A172 (cell line): ENCODE measurements around the gene PROM1. TPM values are rescaled to one million over a fixed set of nuclear protein-coding genes. Genes with fewer than 3 reads are reported as not detected.

Experiments
- DNase-seq: peaks from one replicate; pipeline ENCODE4 v3.0.0-alpha.2; 2015; ENCODE audit warnings: low spot score
- total RNA-seq: library from RNA; depleted of rRNA; stranded (reverse); fragments of >200 nt; shearing (Covaris generic); gene quantifications from 2 replicates; pipeline ENCODE4 v1.2.3, GENCODE V29; 2014

The PROM1 gene
- total RNA-seq, 1 experiment from 2014 or later = 0.02 TPM

DNA sequence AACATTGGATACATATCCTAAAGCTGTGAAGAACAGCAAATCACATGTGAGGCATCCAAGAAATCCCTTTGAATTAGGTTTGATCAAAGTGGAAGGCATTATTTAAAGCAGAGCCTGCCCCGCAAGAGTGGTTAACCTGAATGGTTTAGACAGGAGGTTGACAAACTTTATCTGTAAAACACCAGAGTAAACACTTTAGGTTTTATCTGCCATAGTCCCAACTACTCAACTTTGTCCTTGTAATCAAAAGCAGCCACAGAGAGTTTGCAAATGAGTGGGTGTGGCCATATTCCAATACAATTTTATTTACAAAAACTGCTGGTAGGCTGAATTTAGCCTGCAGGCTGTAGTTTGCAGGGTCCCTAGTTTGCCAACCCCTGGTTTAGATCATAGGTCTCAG, 95.6 kb downstream of the PROM1 start:
- no peak for DNase-seq

DNA sequence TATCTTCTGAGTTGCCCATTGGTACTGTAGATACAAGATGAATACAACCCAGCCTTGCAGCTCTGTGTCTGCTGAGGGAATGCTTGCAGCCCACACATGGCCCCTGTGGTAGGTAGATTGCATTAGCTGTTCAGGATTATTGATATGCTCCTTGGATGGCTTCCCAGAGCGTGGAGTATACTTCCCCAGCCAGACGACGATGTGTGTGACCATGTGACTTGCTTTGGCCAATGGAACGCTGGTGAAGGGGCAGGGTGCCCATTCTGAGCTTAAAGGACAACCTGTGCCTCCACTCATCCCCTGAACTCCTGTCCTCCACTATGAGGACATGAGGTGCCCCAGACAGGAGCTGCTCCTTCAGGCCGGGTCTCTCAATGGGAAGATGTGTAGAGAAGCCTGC, 96.9 kb downstream of the PROM1 start:
- DNase-seq = no peak

DNA sequence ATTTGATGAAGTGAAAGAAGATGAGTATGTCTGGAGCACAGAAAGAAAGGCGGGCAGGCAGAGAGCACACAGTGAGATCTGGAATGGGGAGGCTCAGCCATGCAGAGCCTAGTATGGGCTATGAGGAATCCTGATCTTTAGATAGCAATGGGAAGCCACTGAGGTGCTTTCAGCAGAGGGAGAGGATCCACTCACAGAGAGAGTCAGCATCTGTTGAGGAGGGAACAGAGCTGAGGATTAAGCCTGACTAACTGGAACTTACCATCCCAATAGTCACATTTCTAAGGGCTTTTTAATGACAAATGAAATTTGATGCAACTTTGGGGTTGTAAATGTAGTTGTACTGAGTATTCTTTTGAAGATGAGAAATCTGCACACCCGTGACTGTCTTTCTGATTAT, 100.2 kb downstream of the PROM1 start:
- no peak for DNase-seq

DNA sequence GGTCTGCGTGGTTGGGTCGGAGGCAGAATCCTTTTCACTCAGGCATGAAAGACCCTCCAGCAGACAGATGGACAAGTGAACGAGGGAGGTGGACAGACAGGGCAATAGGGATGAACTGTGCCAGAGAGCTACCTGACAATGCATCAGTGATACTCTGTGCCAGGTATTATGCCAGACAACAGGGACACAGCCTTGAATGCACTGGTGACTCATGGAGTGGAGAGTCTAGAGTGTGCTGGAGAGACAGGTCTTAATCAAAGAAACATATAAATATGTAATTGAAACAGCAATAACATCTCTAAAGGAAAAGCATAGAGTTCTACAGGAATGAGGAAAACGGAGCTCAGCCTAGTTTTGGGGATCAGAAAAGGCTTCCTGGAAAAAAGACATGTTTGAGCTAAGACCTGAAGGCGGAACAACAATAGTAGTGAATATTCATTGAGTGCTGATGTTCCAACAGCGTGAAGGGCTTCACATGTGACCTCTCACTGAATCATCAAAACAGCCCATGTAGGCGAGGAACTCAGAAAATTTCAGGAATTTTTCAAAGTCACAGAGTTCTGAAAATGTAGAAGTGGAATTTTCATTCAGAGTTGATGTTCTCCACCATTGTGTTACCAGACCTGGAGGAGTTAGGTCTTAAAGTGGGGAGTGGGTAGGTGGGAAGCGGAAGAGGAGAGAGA, 100.8 kb downstream of the PROM1 start:
- DNase-seq = peak; percentile 28

DNA sequence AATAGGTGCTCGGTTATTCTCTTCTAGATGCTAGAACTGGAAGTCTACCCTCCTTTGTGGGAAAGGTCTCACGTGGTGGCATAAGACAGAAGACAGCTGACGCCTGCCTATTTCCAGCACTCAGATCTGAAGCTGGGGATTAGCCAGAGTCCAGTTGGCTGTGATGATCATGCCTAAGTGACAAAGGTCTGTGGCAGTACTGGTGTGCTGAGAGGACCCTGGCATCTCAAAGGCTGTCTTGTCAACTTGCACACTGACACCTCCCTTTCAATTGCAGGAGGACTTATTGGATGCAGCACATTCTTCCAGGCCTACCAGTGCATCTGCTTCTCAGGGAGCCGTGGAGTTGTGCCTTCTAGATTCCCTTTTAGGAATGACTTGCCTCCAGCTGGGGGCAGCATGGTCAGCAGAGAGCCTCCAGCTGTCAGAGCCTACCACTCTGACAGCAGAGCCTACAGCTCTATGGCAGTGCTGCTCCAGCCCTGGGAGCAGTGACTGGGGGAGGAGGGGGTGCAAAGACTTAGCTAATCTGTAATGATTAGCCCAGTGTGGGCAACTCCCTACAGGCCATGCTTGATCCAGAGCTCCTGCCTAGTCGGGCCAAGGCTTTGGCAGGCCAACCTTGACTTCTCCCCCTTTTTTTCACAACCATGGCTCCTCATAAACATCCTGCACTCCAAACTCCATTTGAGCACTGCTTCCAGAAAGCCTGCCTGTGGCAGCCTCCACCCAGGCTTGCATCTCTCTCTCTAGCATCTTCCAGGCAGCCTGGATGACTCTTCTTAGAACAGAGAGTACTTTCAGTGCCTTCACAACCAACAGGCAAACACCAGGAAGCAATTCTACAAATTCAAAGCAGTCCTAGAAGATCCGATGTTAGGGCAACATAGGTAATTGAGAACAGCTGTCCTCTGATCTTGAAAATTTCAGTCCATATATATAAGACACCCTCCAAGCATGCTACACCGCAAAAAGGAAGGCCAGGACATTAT, 107.1 kb downstream of the PROM1 start:
- DNase-seq = no peak

DNA sequence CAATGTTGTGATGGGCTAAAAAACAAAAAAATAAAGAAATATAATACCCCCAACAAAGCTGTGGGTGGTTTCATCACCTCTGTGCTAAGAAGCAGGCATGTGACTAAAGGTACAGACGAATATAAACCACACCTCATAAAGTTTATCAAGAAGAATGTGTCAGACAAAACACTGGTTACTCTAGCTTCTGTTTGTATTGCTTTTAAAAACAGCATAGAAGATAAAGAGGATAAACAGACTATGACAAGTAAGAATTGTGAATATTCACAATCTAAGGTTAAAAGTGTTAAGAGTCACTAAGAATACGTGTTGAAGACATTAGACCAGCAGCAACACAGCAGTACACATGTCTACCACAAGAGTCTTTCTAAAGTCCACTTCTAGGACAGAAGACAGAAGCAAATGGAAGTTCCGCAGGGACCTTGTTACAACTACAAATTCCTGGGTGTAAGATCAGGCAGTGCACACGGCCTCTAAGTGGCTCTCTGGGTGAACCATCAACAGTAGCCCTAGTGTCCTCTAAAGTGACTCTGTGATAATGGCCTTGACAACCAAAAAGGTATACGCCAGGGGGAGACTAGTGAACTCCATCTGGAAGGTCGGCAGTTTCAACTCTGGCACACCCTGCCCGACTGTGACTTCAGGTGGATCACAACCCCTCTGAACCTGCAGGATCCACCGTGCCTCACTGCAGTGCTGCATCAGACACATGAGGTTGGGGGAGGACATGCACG, 112.6 kb downstream of the PROM1 start:
- DNase-seq = no peak

DNA sequence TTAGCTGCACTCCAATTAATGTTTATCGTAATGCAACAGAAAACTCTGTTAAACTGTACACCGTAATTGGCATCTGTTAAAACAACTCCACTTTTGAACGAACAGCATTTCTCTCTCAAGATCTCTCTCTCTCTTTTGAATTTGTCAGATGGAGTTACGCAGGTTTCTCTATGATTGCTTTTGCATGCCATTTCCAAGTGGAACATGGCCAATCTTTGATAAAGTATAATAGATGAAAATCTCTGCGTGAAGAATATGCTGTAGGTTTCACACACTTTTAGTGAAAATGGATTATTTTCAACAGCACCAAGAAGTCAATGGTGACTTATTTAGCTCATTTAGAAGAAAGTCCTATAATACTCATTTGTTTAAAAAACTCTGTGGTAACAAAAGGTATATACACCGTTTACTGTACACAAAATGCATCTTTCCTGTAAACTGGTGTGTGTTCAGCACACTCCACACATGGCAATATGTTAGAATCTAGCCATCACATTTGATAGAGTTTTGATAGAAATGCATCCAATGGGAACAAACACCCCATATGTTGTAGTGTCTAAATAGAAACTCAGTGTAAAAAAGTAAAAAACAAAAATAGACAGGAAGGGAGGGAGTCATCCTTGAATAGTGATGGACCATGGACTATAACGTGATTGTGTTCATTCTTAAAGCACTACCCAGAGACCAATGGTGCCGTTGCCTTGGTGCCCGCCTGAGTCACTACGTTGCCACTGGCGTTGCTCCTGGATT, 115.1 kb downstream of the PROM1 start:
- DNase-seq = no peak

DNA sequence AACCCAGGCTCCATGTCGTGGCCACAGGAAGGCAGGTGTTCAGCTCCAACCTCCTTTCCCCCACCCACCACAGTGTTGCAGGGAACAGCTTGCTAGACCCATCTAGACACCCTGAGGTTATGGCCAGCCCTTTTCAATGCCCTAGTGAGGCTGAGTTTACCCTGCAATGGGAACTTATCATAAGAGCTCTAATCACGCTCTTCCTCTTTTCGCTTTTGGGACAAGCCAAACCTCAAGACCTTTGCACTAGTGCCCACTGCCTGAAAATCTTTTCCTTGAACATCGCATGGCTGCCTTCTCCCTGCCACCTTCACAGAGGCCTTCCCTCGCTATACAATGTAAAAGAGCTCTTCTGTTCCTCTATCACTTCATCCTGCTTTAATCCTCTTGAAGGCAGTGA, 118.5 kb downstream of the PROM1 start:
- no peak for DNase-seq

DNA sequence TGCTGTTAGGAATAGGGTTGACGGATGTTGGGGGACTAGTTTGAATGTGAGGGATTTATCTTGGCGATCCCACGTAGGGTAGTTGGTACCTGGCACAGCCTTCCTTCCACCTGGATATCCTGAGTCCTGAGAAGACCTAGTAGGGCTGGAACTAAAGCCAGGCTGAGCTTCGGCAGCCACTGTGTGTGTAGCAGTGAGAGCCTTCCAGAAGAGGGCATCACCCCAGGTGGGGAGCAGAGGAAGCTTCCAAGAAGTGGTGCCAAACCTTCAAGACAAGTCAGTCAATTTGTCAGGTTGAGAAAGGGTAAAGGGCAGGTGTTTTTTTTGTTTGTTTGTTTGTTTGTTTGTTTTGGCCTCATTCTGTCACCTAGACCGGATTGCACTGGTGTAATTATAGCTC, 119.7 kb downstream of the PROM1 start:
- no peak for DNase-seq

DNA sequence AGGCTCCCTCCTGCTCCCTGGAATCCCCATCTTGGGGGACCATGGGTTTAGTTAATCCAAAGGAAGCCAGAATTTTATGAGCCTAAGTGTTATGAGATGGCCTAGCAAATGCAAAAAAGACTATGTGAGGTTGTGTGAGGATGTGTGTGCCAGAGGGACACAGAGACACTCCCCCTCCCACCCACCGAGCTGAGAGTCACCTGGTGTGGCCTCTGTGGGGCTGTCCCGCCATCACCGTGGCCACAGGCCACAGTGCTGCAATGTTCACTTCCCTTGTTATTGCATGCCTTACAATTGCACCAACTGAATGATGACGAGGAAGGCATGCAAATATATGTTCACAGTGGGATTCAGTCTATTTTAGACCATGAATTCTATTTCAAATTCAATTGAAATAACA, 120.2 kb downstream of the PROM1 start:
- DNase-seq = no peak

DNA sequence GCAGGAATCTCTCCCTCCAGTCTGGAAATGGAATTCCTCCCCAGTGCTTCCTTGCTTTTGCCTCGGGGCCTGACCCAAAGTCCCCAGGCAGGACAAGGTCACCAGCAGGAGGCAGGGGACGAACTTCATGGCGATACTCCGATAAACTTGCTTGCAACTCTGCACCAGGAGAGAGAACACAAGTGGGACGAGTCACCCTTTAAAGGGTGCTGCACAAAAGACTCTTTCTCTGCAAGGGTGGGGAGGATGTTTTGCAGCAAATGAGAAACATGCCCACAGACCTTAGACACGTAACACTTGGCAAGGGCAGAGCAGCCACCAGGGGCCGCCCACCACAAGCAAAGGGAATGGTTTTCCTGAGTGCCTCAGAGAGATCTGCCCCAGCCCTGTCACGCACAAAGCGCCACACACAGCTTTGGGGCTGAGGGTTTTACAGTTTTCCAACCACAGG, 120.8 kb downstream of the PROM1 start, which contains the start of gene FGFBP2:
FGFBP2 (minus strand) TSS at position 175 of the 451 bp plus-strand sequence; CDS start at position 129, 46 bp downstream.
- peak; percentile 29 for DNase-seq

DNA sequence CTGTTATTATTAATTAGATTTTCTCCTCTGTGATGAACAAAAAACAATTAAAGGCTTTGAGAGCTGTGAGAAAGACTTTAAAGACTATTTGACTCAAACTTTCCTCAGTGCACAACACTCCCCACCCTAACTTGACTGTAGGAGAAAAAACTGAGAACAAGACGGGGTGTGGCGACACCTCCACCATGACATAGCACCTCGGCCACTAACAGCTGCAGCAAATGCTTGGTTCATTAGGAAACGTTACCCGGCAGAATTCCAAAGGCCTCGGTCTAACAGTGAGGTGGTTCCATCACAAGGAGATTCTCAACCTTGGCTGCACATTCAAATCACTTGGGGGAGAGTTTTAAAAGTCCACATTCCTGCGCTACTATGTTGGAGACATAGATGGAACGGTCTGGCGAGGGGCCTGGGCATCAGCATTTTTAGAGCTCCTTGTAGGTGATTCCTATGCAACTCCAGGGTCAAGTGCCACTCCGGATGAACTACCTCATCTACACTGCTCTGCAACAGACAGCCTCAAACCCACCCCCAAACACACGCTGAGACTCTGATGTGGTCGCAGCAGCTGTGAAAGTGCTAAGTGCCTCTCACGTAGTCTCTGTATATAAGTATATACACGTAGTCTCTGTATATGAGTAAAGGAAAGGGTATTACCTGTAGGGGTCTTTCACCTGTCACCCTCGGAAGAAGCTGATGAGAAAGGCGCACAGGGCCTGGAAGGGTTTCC, 121.9 kb downstream of the PROM1 start:
- DNase-seq = no peak

DNA sequence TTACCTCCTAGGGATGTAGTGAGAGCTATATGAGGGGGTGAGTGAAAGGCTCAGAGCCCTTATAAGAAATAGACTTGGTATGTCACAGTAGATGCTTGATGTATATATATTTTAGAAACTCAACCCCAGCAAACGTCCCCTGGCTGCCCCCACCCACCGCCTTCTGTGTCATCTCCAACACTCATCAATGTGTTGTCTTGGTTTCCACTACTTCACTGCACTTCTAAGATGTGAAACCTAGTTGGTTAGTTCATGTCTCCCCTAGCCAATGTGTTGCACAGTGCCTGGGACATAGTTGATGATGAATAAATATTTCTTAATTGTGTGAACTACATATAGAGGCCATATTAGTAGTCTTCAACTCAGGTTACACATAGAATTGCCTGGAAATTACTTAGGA, 125.3 kb downstream of the PROM1 start:
- DNase-seq = no peak

DNA sequence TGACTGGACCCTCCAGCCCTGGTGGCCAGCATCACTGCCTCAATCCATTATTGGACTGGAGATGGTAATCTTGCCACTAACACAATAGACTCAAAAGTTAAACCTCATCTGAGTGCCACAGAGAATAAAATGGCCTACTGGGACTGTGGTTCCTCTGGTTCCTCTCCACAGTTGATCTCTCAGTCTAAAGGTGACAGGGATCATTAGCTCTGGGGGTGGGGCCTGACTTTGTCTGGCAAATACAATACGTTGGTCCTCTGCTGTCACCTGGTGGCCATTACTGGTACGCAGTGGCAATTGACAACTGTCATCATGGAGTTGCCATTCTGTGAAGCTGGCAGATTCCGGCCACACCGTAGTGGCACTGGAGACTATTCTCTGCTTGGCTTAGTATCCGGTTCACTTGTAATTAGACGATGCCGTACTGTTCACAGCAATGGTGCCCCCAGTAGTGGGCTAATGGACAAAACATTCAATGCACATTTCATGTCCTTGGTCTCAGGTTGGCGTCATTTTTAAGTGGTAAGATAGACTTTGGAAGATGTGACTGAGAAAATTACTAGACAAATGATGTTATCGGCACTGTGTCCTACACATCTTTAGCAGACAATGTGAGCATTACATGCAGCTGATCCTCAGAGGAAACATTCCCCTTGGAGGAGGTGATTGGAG, 127.5 kb downstream of the PROM1 start:
- DNase-seq = peak; percentile 64

DNA sequence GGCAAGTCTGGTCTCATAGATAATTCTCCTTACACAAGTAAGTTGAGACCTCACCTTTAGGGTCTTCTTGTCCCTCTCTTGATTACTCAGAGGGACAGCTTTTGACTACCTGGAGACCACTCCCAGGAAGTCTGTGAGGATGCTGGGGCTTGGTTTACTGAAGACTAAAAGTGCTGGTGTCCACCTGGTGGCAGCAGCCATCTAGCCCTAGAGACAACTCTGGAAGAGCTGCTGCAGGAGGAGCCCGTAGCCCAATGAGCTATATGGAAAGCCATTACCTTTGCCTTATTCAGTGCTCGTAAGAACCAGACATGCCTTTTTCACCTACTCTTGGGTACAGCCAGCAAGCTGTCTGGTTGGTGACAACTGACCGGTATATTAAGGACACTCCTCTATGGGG, 128.2 kb downstream of the PROM1 start:
- DNase-seq = peak; percentile 30

DNA sequence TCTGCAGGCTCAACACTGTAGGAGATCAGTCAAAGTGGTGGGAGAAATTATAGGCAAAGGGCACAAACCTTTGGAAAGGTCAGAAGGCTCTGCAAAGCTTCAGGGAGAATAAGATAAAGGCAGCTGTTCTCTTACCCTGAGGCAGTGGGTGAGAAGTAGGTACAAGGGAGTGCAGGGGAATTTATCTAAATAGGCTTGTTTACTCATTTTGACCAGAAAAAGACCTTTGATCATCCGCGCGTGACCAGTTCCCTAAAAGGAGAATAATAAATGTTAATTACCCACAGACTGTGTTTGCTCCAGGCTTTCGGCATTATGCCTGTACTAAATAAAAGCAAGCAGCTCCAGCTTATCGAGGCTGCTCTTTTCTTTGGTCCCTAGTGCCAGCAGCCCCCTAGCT, 130.2 kb downstream of the PROM1 start:
- no peak for DNase-seq

DNA sequence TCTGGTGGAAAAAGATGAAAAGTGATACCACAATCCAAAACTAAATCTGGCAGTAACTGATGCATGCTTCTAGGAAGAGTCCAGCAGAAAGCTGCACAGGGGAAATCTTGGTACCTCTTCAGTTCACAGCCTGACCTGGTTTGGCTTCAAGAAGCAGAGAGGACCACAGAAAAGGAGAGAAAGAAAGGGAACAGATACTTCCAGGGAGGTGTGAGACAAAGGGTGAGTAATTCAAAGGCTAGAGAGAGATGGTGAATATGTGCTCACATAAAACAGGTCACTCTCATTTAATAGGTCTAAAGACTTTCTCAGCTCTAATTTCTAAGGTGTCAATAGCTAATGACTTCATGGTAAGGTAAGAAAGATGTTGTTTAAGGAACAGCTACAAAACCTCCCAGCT, 132.0 kb downstream of the PROM1 start:
- no peak for DNase-seq

DNA sequence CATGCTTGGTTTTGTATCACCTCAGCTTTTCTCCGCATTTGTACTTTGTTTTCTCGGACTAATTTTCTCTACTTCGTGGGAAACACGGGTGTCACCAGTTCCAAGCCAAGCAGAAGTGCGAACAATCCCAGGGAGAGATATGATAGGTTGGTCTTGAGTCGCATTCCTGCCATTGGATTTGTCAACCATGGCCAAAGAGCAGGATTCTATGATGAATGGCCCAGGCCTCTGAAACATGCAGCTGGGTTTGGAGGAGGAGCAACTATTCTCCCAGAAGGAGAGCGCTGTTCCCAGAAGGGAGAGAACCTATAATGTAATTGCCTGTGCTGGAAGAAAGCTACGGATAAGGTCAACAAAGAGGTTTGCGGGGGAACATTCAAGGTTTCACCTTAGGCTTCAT, 135.0 kb downstream of the PROM1 start:
- DNase-seq = no peak

DNA sequence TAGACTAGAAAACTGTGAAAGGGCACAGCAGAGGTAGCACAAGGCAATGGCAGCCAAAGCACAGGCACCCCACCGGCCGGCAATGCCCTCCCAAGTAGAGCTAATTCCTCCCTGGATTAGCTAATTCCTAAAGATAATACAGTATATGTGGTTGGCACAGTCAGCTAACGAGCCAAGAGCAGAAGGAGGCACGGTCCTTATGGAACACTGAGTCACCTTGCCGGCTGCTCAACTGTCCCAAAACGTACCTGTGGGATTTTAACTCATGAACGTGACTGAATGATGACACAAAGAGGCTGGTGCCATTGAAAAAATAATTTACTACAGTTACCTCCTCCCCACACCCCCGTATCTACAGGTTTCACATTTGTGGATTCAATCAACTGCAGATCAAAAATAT, 136.1 kb downstream of the PROM1 start:
- DNase-seq = no peak

DNA sequence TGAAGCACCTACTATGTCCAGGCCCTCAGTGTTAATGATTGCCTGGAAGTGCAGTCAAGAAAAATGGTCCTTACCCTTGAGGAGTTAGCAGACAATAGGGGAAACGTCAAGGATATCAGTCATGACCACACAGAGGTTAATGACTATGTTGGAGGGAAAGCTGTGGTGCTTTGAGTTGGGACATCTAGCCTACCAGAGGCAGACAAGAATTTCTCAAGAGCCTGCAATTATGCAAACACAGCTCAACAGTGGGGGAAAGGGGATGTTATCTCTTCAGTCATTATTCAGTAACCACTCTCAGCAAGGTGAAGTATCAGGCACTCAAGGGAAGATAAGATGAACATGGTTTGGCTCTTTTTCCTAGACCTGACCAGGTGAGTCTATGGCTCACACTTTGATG, 138.3 kb downstream of the PROM1 start:
- DNase-seq = no peak
